ENCODE results near the gene AANAT.

- no peak for TF ChIP-seq CTCF (IDR thresholded peaks at IDR 0.05)
- no peak for TF ChIP-seq POLR2AphosphoS5 (IDR thresholded peaks at IDR 0.05)
- TF ChIP-seq POLR2A (IDR thresholded peaks at IDR 0.05), result no peak
Observed at GRCh38 chr17:76428511-76428910, 38.9 kb upstream of the AANAT start.
